CD4-positive, alpha-beta memory T cell (primary cell): Measurements from ENCODE around the gene NKAIN2. TPM values are rescaled to one million over a fixed set of nuclear protein-coding genes. Genes with fewer than 3 reads are reported as not detected.

Source experiments
- CTCF ChIA-PET: fragments of 350-600 bp; sonication (Branson Sonifier 250); formaldehyde crosslinking; loops from one replicate; lab custom pipeline; 2021; ENCODE audit warnings: inconsistent platforms; ENCODE audit not compliant: partially characterized antibody; lab: Charles Lee
- POLR2A ChIA-PET: fragments of 350-600 bp; sonication (Branson Sonifier 250); formaldehyde crosslinking; loops from one replicate; lab custom pipeline; 2021; ENCODE audit not compliant: partially characterized antibody; lab: Charles Lee
- DNase-seq, 5 donors: peaks; one replicate each; pipeline versions ENCODE4 v3.0.0 to v3.0.0-alpha.2; 2020 to 2022; ENCODE audit warnings: mixed read lengths in 1 of 5
- H3K27ac ChIP-seq: one replicate; pipeline ENCODE4 v1.7.0; 2013; ENCODE audit warnings: low read depth, low read length
- H3K27me3 ChIP-seq: 2 replicates; pipeline ENCODE4 v1.7.0; 2013; ENCODE audit warnings: mild to moderate bottlenecking, low read length, moderate library complexity; ENCODE audit not compliant: insufficient read depth
- H3K36me3 ChIP-seq: 2 replicates; pipeline ENCODE4 v1.7.0; 2013; ENCODE audit warnings: mild to moderate bottlenecking, low read length, moderate library complexity; ENCODE audit not compliant: insufficient read depth
- H3K4me1 ChIP-seq: 2 replicates; pipeline ENCODE4 v1.7.0; 2013; ENCODE audit warnings: mild to moderate bottlenecking, low read length, moderate library complexity; ENCODE audit not compliant: insufficient read depth
- H3K4me3 ChIP-seq, 2 donors: one replicate each; pipeline ENCODE4 v1.7.0; 2013; ENCODE audit warnings: low read length in 2 of 2, mild to moderate bottlenecking in 1 of 2
- H3K9me3 ChIP-seq, 2 donors: one replicate each; pipeline ENCODE4 v1.7.0; 2013; ENCODE audit warnings: low read length in 2 of 2, control low read depth in 1 of 2; ENCODE audit not compliant: control insufficient read depth in 1 of 2
- H3K27ac Mint-ChIP-seq, 7 donors: one replicate each; pipeline ENCODE4 v1.8.0; 2020 to 2021; ENCODE audit warnings: mixed read lengths in 7 of 7, mild to moderate bottlenecking in 6 of 7, inconsistent platforms in 3 of 7, moderate library complexity in 3 of 7
- H3K27me3 Mint-ChIP-seq, 2 donors: one replicate each; pipeline ENCODE4 v1.8.0; 2020 to 2021; ENCODE audit warnings: mixed read lengths in 2 of 2
- H3K36me3 Mint-ChIP-seq, 2 donors: one replicate each; pipeline ENCODE4 v1.8.0; 2020 to 2021; ENCODE audit warnings: mixed read lengths in 2 of 2, inconsistent platforms in 1 of 2, mild to moderate bottlenecking in 1 of 2
- H3K4me1 Mint-ChIP-seq, 4 donors: one replicate each; pipeline ENCODE4 v1.8.0; 2020 to 2021; ENCODE audit warnings: mixed read lengths in 4 of 4, mild to moderate bottlenecking in 1 of 4
- H3K4me3 Mint-ChIP-seq, 8 donors: one replicate each; pipeline ENCODE4 v1.8.0; 2020 to 2021; ENCODE audit warnings: mixed read lengths in 8 of 8, mild to moderate bottlenecking in 7 of 8, moderate library complexity in 6 of 8, inconsistent platforms in 3 of 8
- H3K9me3 Mint-ChIP-seq, 8 donors: one replicate each; pipeline ENCODE4 v1.8.0; 2020 to 2021; ENCODE audit warnings: mixed read lengths in 8 of 8, mild to moderate bottlenecking in 5 of 8, inconsistent platforms in 3 of 8, moderate library complexity in 1 of 8
- intact Hi-C: fragments of 100-400 bp; cut with micrococcal nuclease; formaldehyde crosslinking; loops from one replicate; pipeline ENCODE4 v1.15.1; 2023
- polyA plus RNA-seq, 2 donors: library from polyadenylated mRNA; unstranded; fragments of 300-500 nt; fragmentation: Illumina TruSeq; gene quantifications; one replicate each; pipeline ENCODE4 v1.2.3, GENCODE V29; 2021
- total RNA-seq, 2 experiments: library from RNA; stranded (reverse); gene quantifications; one replicate each; pipeline ENCODE4 v1.2.3, GENCODE V29; 2021

The NKAIN2 gene
- total and polyA plus RNA-seq, 4 experiments from 2014 or later: not detected

GRCh38 chr6:124671324-124671723 lies 867.7 kb downstream of the NKAIN2 start:
- peak overlapping the region in 1 of 7 donors; percentile 6 for H3K27ac Mint-ChIP-seq
- DNase-seq: no peak
- intact Hi-C loops: no loop called here
- Histone ChIP-seq H3K4me3 (no peak overlapping the region), H3K36me3 (no peaks in the 10 kb centered on the region), H3K27me3 (no peaks in the 10 kb centered on the region), H3K4me1 (no peaks in the 10 kb centered on the region), H3K27ac (no peak overlapping the region), H3K9me3 (no peaks in the 10 kb centered on the region)
- H3K4me3 Mint-ChIP-seq: no peak overlapping the region
- H3K27me3 Mint-ChIP-seq: no peaks in the 10 kb centered on the region
- ChIA-PET POLR2A (no interaction called here), CTCF (no interaction called here)
- H3K9me3 Mint-ChIP-seq: peaks cover 0 to 16% (median 5%) of the 10 kb centered on the region in 8 donors
- H3K4me1 Mint-ChIP-seq: no peaks in the 10 kb centered on the region
- H3K36me3 Mint-ChIP-seq: no peaks in the 10 kb centered on the region

- ChIA-PET POLR2A (no interaction called here), CTCF (no interaction called here)
- Histone ChIP-seq H3K4me3 (no peak overlapping the region), H3K9me3 (no peaks in the 10 kb centered on the region), H3K27me3 (no peaks in the 10 kb centered on the region), H3K4me1 (no peaks in the 10 kb centered on the region), H3K27ac (no peak overlapping the region), H3K36me3 (no peaks in the 10 kb centered on the region)
- Mint-ChIP-seq H3K9me3 (peaks cover 0 to 31% (median 20%) of the 10 kb centered on the region in 8 donors), H3K4me3 (no peak overlapping the region), H3K36me3 (no peaks in the 10 kb centered on the region), H3K4me1 (no peaks in the 10 kb centered on the region), H3K27me3 (no peaks in the 10 kb centered on the region), H3K27ac (no peak overlapping the region)
- intact Hi-C loops: no loop called here
- no peak for DNase-seq
These were observed 870.4 kb downstream of the NKAIN2 start for GRCh38 chr6:124674042-124674441.

GRCh38 chr6:124676033-124676432 lies 872.4 kb downstream of the NKAIN2 start:
- H3K27ac Mint-ChIP-seq: no peak overlapping the region
- intact Hi-C loops: no loop called here
- peaks cover 0 to 35% (median 26%) of the 10 kb centered on the region in 8 donors for H3K9me3 Mint-ChIP-seq
- POLR2A ChIA-PET: no interaction called here
- H3K36me3 Mint-ChIP-seq: no peaks in the 10 kb centered on the region
- Histone ChIP-seq H3K4me1 (no peaks in the 10 kb centered on the region), H3K27ac (no peak overlapping the region), H3K27me3 (no peaks in the 10 kb centered on the region), H3K4me3 (no peak overlapping the region), H3K36me3 (no peaks in the 10 kb centered on the region), H3K9me3 (no peaks in the 10 kb centered on the region)
- H3K27me3 Mint-ChIP-seq: no peaks in the 10 kb centered on the region
- DNase-seq: no peak
- no peak overlapping the region for H3K4me3 Mint-ChIP-seq
- CTCF ChIA-PET: no interaction called here
- H3K4me1 Mint-ChIP-seq: no peaks in the 10 kb centered on the region

- no peaks in the 10 kb centered on the region for H3K36me3 Mint-ChIP-seq
- intact Hi-C loops: no loop called here
- no peaks in the 10 kb centered on the region for H3K9me3 ChIP-seq
- no peak overlapping the region for H3K4me3 Mint-ChIP-seq
- no peaks in the 10 kb centered on the region for H3K27me3 Mint-ChIP-seq
- DNase-seq: no peak
- ChIA-PET CTCF (no interaction called here), POLR2A (no interaction called here)
- no peak overlapping the region for H3K4me3 ChIP-seq
- no peaks in the 10 kb centered on the region for H3K4me1 ChIP-seq
- no peaks in the 10 kb centered on the region for H3K4me1 Mint-ChIP-seq
- H3K36me3 ChIP-seq: no peaks in the 10 kb centered on the region
- no peaks in the 10 kb centered on the region for H3K27me3 ChIP-seq
- no peak overlapping the region for H3K27ac Mint-ChIP-seq
- H3K27ac ChIP-seq: no peak overlapping the region
- peaks cover 0 to 35% (median 27%) of the 10 kb centered on the region in 8 donors for H3K9me3 Mint-ChIP-seq
These were observed 874.2 kb downstream of the NKAIN2 start for GRCh38 chr6:124677874-124678273.

GRCh38 chr6:124679387-124679786 lies 875.7 kb downstream of the NKAIN2 start:
- H3K27ac Mint-ChIP-seq: no peak overlapping the region

GRCh38 chr6:124682751-124683150 lies 879.1 kb downstream of the NKAIN2 start:
- Histone ChIP-seq H3K9me3 (no peaks in the 10 kb centered on the region), H3K36me3 (no peaks in the 10 kb centered on the region), H3K27me3 (no peaks in the 10 kb centered on the region), H3K4me3 (no peak overlapping the region), H3K27ac (no peak overlapping the region), H3K4me1 (no peaks in the 10 kb centered on the region)
- no peak overlapping the region for H3K27ac Mint-ChIP-seq
- no peaks in the 10 kb centered on the region for H3K27me3 Mint-ChIP-seq
- no peaks in the 10 kb centered on the region for H3K4me1 Mint-ChIP-seq
- H3K9me3 Mint-ChIP-seq: peaks cover 0 to 22% (median 15%) of the 10 kb centered on the region in 8 donors
- intact Hi-C loops: no loop called here
- ChIA-PET CTCF (no interaction called here), POLR2A (no interaction called here)
- H3K4me3 Mint-ChIP-seq: no peak overlapping the region
- H3K36me3 Mint-ChIP-seq: no peaks in the 10 kb centered on the region
- no peak for DNase-seq

More at GRCh38 chr6:124679387-124679786, 875.7 kb downstream of the NKAIN2 start:
- Mint-ChIP-seq H3K36me3 (no peaks in the 10 kb centered on the region), H3K4me3 (no peak overlapping the region), H3K27me3 (no peaks in the 10 kb centered on the region), H3K9me3 (peaks cover 0 to 33% (median 25%) of the 10 kb centered on the region in 8 donors), H3K4me1 (no peaks in the 10 kb centered on the region)
- Histone ChIP-seq H3K4me3 (no peak overlapping the region), H3K4me1 (no peaks in the 10 kb centered on the region), H3K27me3 (no peaks in the 10 kb centered on the region), H3K9me3 (no peaks in the 10 kb centered on the region), H3K27ac (no peak overlapping the region), H3K36me3 (no peaks in the 10 kb centered on the region)
- CTCF ChIA-PET: no interaction called here
- POLR2A ChIA-PET: no interaction called here
- intact Hi-C loops: no loop called here
- DNase-seq: no peak

GRCh38 chr6:124683507-124683906 lies 879.8 kb downstream of the NKAIN2 start:
- ChIA-PET POLR2A (no interaction called here), CTCF (no interaction called here)
- Histone ChIP-seq H3K4me3 (no peak overlapping the region), H3K27ac (no peak overlapping the region), H3K9me3 (no peaks in the 10 kb centered on the region), H3K4me1 (no peaks in the 10 kb centered on the region), H3K27me3 (no peaks in the 10 kb centered on the region), H3K36me3 (no peaks in the 10 kb centered on the region)
- Mint-ChIP-seq H3K9me3 (peaks cover 0 to 14% (median 8%) of the 10 kb centered on the region in 8 donors), H3K27ac (no peak overlapping the region), H3K27me3 (no peaks in the 10 kb centered on the region), H3K36me3 (no peaks in the 10 kb centered on the region), H3K4me1 (no peaks in the 10 kb centered on the region), H3K4me3 (no peak overlapping the region)
- intact Hi-C loops: no loop called here
- DNase-seq: no peak

GRCh38 chr6:124684621-124685020 lies 881.0 kb downstream of the NKAIN2 start:
- no peak overlapping the region for H3K27ac ChIP-seq
- H3K27me3 ChIP-seq: no peaks in the 10 kb centered on the region
- H3K4me1 ChIP-seq: no peaks in the 10 kb centered on the region
- H3K36me3 ChIP-seq: no peaks in the 10 kb centered on the region
- Mint-ChIP-seq H3K4me3 (no peak overlapping the region), H3K36me3 (no peaks in the 10 kb centered on the region), H3K9me3 (peaks cover 0 to 6% (median 2%) of the 10 kb centered on the region in 8 donors), H3K27ac (no peak overlapping the region), H3K4me1 (no peaks in the 10 kb centered on the region), H3K27me3 (no peaks in the 10 kb centered on the region)
- no peaks in the 10 kb centered on the region for H3K9me3 ChIP-seq
- intact Hi-C loops: no loop called here
- no peak for DNase-seq
- POLR2A ChIA-PET: no interaction called here
- no peak overlapping the region for H3K4me3 ChIP-seq
- CTCF ChIA-PET: no interaction called here
